HG02763 (cell line): Measurements from ENCODE around the gene LRBA.

ENCODE experiments used
- ATAC-seq: cut with Tn5 transposase; IDR thresholded peaks from one replicate; pipeline ENCODE4 v1.9.1; 2021; ENCODE audit warnings: mild to moderate bottlenecking, moderate library complexity; ENCODE audit not compliant: unreplicated experiment

Gene LRBA

DNA sequence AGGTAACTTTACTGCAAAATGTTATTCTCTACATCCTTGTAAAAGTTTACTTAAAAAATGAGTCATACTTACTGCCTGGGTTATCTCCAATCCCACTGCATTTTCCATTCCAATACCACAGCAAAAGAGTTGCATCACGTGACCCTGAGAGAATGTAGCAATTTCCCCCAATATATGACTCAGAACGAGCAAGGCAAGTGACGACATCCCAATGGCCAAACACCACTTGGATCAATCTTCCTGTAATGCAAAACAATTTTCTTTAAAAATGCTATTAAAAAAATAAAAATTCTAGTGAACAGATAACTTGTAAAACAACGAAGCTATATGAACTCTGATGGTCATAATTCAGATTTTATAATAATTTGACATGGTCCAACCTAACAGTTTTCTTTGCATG is 712.5 kb downstream of the LRBA start:
- ATAC-seq, result no peak

GRCh38 chr4:150299816-150300215 is 715.3 kb downstream of the LRBA start:
- no peak for ATAC-seq

DNA sequence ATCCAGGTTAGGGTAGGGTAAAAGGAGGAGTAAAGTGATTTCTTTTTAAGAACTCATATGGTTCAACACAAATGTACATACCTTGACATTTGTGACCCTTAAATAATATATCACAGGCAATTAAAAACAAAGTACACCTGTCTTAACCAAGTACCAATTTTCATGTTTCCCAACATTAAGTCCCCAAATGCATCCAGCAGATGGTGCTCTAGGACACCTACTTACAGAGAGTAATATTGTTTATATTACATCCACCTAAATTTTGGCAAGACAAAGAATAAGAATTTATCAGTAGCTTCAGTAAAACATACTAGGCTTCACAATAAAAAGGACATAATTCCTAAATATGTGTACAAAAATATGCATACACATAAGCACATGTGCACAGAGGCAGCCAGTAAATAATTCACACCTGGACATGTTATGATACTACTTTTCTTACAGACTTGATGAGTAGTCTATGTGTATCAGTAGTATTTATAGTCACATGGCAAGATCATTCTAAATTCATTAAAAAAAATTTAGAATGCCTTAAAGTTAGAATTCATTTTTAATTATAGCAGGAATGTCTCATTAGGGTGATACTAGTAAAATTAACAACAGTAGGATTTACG is 717.1 kb downstream of the LRBA start:
- no peak for ATAC-seq

- no peak for ATAC-seq
Measured at GRCh38 chr4:150289881-150290280, 725.2 kb downstream of the LRBA start.

GRCh38 chr4:150289198-150289597 is 725.9 kb downstream of the LRBA start:
- no peak for ATAC-seq

DNA sequence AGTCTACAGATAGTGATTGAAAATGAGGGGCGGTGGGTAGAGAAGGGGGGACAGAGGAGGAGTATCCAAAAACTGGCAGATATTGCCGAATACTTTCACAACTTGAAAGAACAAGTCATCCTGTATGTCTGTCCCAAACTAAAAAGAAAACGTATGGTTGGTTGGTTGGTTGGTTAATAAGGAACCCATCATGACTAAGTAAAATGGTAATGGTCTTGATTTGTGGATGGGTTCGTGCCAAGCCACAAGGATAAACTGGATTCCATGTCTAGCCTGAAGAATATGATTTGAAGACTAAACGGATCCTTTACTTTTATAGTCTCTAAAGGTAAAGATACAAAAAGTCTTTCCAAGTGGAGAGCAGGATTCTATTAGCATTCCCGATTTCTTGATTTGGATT is 728.4 kb downstream of the LRBA start:
- ATAC-seq, result no peak

DNA sequence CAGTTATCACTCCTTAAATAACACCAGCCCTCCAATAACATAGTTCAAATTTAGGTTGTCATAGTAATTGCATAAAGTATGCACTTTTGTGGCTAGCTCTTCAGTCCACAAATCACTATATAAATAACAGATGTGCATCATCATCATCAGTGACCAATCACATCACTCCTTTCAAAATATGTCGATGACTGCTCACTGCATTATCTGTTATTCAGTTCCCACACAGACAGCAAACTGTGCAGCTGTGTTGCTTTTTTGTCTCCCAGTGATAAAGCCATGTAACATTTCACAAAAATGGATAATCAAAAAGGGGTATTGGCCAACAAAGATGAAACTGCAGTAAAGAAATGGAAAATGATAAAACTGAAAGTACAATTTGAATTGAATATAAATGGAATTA is 731.4 kb downstream of the LRBA start:
- ATAC-seq, result no peak

DNA sequence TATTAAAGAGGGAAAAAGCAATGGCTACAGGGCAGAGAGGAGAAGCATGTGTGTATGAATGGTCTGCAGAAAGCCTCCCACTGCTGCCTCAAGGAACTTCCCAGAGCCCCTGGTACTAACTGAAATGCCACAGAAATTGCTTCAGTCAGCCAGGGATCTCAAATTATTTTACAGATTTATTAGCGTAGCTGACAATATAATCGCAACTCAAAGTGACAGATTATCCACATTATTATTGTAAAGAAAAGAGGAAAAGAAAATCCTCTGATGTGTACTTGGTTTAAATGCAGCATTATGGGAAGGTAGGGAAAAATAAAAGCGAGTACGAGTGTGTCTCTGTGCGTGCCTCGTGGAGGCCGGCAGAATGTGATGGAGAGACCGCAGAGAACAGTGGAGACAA is 734.1 kb downstream of the LRBA start:
- no peak for ATAC-seq

DNA sequence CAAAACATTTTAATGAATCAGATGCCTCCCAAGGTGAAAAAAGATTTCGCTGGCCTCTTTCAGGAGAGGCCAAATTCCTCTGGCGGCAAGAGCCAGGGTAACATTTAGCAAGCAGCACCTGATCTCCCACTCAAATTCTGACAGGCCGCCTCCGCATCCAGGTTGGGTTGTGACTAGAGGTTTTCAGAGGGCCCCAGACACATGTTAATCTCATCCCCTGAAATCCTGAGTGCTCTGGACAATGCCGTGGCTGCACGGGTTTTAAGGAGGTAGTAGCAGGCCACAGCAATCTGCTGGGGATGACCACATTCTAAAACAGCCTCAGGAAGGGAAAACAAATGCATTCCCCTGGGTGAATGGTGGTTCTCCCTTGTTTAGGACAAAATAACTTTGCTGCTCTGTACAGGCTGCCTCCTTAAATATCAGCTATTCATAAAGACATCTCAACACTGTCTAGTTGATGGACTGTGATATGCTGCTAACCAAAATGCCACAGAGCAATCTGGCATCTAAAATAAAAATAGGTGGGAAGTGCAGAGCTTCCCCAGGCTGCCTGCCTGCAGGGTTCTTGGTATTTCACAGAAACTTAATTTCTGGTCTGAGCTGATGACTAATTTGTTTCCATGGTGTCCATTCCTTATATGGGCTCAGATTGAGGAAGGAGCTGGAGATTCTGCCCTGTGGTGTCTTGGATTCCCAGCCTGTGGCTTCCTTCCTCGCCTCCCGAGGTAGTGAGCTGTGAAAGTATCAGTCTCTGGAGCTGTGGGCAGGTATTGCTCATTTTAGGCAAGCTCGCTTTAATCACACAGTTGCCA is 734.8 kb downstream of the LRBA start:
- no peak for ATAC-seq

- no peak for ATAC-seq
Measured at GRCh38 chr4:150278206-150278605, 736.9 kb downstream of the LRBA start.

DNA sequence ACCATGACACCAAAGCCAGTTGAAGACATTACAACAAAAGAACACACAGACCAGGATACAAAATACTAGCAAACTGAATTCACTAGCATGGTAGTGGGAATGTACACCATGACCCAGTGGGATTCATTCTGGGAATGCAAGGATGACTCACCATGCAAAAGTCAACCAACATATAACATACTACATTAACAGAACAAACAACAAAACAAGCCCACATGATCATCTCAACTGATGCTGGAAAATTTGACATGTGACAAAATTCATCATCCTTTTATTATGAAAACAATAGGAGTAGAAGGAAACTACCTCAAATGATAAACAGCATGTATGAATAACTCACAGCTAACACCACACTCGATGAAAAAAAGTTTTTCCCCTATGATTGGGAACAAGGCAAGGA is 746.6 kb downstream of the LRBA start:
- no peak for ATAC-seq

GRCh38 chr4:150265806-150266205 is 749.3 kb downstream of the LRBA start:
- no peak for ATAC-seq

GRCh38 chr4:150264595-150265161 is 750.4 kb downstream of the LRBA start:
- ATAC-seq, result no peak

DNA sequence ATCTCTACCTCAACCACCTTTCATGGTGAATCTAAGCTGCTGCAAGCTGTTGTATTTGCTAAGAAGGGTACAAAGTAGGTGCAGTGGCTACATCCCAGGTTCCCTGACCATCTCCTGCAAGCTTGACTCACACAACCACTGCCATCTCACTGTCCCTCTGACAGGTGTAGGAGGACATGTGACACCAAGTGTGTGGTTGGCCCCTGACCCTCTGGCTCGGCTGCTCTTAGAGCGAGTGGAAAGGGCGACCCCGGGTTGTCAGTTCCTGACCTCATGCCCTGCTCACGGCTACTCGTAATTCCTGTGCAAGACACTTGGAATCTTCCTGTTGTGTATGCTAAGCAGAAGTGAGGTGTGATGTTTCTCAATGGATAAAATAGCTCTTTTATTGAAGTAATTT is 752.5 kb downstream of the LRBA start:
- ATAC-seq, result no peak

- ATAC-seq, result no peak
Measured at GRCh38 chr4:150261571-150261970, 753.5 kb downstream of the LRBA start.

- ATAC-seq, result no peak
Measured at GRCh38 chr4:150259861-150260567, 755.1 kb downstream of the LRBA start.

- no peak for ATAC-seq
Measured at GRCh38 chr4:150258569-150258968, 756.5 kb downstream of the LRBA start.

GRCh38 chr4:150256841-150257730 is 758.0 kb downstream of the LRBA start:
- no peak for ATAC-seq

- ATAC-seq, result no peak
Measured at GRCh38 chr4:150256225-150256620, 758.9 kb downstream of the LRBA start.

- no peak for ATAC-seq
Measured at GRCh38 chr4:150255610-150256224, 759.4 kb downstream of the LRBA start.
